Stimulated activated naive CD8-positive, alpha-beta T cell treated with anti-CD3 and anti-CD28 coated beads, Interleukin-15, Interleukin-2, amounts not matched to agents 100 ng/mL and 50 ng/mL, for 24 hours (primary cell): ENCODE results near the gene COX4I1.

ENCODE experiments used
- H3K27ac Mint-ChIP-seq: one replicate; pipeline ENCODE4 v1.8.0; 2021; ENCODE audit warnings: mild to moderate bottlenecking, mixed read lengths
- H3K27me3 Mint-ChIP-seq: one replicate; pipeline ENCODE4 v1.8.0; 2021; ENCODE audit warnings: mixed read lengths
- H3K36me3 Mint-ChIP-seq: one replicate; pipeline ENCODE4 v1.8.0; 2021; ENCODE audit warnings: low read depth, mixed read lengths
- H3K4me1 Mint-ChIP-seq: one replicate; pipeline ENCODE4 v1.8.0; 2021; ENCODE audit warnings: low read depth, mixed read lengths
- H3K4me3 Mint-ChIP-seq: one replicate; pipeline ENCODE4 v1.8.0; 2021; ENCODE audit warnings: mild to moderate bottlenecking, mixed read lengths
- H3K9me3 Mint-ChIP-seq: one replicate; pipeline ENCODE4 v1.8.0; 2021; ENCODE audit warnings: mixed read lengths

Gene COX4I1

DNA sequence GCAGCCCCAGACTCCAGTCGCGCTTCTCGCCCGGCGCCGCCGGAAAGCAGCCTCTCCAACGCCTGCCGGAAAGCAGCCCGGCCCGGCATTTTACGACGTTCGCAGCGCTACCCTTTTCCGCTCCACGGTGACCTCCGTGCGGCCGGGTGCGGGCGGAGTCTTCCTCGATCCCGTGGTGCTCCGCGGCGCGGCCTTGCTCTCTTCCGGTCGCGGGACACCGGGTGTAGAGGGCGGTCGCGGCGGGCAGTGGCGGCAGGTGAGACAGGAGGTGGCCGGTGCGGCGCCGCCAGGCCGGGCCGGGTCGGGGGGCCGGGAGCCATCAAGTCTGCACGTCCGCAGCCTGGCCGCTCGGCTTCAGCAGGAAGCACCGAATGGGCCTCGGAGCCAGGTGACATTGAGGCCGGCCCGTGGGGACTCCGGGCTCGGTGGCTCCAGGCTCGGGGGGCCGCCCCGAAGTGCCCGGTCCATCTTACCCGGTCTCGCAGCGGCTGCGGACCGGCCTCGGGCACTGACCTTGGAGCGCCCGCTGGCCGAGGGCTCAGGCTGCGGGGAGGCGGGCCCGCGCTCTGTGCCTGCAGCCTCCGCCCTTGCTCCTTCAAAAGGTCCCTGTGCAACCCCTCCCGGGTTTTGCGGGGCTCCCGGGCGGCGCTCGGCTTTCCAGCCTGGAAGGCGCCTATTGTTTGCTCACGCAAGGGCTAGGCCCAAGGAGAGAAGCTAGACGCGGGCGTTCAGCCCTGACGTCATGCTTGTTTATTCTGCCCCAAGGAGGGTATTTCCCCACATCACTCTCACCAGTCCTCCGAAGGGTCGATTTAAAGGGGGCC lies at the start of gene COX4I1, which contains the start of gene EMC8:
Gene COX4I1, plus strand, starts transcription at position 199 of the 824 bp plus-strand sequence. CDS start 1,511 bp downstream, outside the sequence.
Gene EMC8, minus strand, starts transcription at position 48 of the 824 bp plus-strand sequence. CDS start 249 bp downstream, outside the sequence.
- peaks cover 64% of the 10 kb centered on the region for H3K4me1 Mint-ChIP-seq
- H3K27ac Mint-ChIP-seq: peak within 1 kb of the TSS; percentile 88
- peaks cover 66% of the 10 kb centered on the region for H3K36me3 Mint-ChIP-seq
- H3K27me3 Mint-ChIP-seq: no peaks in the 10 kb centered on the region
- no peaks in the 10 kb centered on the region for H3K9me3 Mint-ChIP-seq
- H3K4me3 Mint-ChIP-seq: peak within 1 kb of the TSS; percentile 89

- Mint-ChIP-seq H3K9me3 (no peaks in the 10 kb centered on the region), H3K27me3 (peaks cover 25% of the 10 kb centered on the region), H3K4me1 (peaks cover 40% of the 10 kb centered on the region), H3K36me3 (no peaks in the 10 kb centered on the region), H3K4me3 (peak overlapping the region; percentile 80), H3K27ac (no peak overlapping the region)
Observed at GRCh38 chr16:85749771-85750145, 49.7 kb upstream of the COX4I1 start.

- Mint-ChIP-seq H3K9me3 (no peaks in the 10 kb centered on the region), H3K27ac (no peak overlapping the region), H3K4me1 (peaks cover 40% of the 10 kb centered on the region), H3K27me3 (peaks cover 25% of the 10 kb centered on the region), H3K4me3 (peak overlapping the region; percentile 80), H3K36me3 (no peaks in the 10 kb centered on the region)
Observed at GRCh38 chr16:85750146-85750826, 49.2 kb upstream of the COX4I1 start.

DNA sequence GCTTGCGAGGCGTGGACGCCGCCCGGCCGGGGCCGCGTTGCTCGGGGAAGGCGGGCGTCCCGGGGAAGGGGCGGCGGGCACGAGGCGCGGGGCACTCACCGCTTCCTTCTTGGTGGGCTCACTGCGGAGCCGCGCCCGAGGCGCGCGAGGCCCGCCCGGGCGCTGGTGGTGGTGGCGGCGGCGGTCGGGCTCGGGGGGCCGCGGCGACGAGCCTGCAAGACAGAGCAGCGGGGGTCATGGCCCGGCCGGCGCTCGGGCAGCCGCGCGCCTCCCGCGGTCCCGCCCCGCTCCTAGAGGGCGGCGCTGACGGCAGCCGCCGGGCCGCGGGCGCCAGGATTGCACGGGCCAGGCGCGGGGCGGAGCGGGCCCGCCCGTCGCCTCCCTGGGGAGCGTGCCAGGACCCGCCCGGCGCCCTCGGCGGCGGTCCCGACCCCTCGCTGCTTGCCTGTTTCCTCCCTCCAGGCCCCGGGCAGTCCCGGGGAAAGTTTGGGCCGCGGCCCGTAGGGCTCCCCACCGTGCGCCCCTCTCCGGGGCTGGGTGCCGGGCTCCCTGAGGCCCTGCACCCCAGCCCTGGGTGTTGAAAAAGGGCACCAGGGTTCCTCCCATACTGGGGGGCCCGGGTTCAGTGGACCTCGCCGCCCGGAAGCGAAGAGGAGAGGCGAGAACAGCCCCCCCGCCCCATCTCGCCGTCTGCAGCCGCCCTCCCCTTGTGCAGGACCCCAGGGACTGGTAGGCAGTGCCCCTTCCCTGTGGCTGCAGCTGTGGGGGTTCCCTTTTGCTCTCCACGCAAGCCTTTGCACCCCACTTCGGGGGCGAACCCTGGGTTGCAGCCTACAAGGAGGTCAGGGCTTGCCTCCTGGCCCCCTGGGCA lies 48.4 kb upstream of the COX4I1 start, which contains the start of gene C16orf74:
Gene C16orf74, minus strand, starts transcription at position 270 of the 871 bp plus-strand sequence. CDS start 15,879 bp downstream, outside the sequence.
- Mint-ChIP-seq H3K36me3 (no peaks in the 10 kb centered on the region), H3K4me3 (peak within 1 kb of the TSS; percentile 80), H3K27me3 (peaks cover 25% of the 10 kb centered on the region), H3K4me1 (peaks cover 39% of the 10 kb centered on the region), H3K27ac (no peak within 1 kb of the TSS), H3K9me3 (no peaks in the 10 kb centered on the region)

GRCh38 chr16:85751698-85752501 lies 47.6 kb upstream of the COX4I1 start:
- H3K36me3 Mint-ChIP-seq: no peaks in the 10 kb centered on the region
- H3K4me1 Mint-ChIP-seq: peaks cover 42% of the 10 kb centered on the region
- H3K9me3 Mint-ChIP-seq: no peaks in the 10 kb centered on the region
- H3K27me3 Mint-ChIP-seq: peaks cover 25% of the 10 kb centered on the region
- H3K4me3 Mint-ChIP-seq: no peak overlapping the region
- H3K27ac Mint-ChIP-seq: no peak overlapping the region

DNA sequence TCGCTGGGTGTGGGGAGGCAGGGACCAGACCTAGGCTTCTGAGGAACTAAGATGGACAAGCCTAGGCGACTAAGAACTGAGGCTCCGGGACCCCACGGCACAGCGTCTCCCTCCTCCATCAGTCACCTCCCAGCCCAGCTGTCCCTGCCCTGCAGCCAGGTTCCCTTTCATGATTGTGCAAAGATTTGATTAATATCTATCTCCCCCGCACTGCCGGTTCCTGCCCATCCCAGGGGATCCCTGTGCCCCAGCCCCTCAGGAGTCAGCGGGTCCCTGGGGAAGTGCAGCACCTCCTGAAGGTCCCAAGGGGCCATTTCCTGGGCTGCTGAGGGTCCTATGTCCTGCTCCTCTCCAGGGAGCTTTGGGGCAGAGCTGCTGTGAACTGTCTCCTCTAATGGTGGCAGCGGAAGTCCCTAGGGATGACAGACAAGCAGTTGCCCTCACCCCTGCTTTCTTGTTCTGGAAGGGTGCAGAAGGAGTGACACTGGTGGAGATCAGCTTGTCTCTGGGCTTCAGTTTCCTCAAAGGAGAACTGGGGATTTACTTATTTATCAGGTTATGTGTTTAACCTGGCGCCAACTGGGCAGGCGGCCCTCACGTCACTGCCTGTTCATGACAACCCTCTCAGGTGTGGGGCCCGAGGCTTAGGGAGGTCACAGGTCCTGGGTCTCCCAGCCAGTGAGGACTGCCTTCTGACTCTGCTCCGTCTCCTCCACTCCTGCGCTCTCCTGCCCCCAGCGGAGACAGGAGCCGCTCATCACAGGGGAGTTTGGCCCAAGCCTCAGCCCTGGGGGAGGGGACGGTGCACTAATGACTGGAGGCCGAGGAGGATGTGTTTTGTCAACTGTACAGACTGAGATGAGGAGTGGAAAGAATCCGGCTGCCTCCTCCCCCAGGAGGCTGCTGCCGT lies 46.7 kb upstream of the COX4I1 start:
- peaks cover 25% of the 10 kb centered on the region for H3K27me3 Mint-ChIP-seq

DNA sequence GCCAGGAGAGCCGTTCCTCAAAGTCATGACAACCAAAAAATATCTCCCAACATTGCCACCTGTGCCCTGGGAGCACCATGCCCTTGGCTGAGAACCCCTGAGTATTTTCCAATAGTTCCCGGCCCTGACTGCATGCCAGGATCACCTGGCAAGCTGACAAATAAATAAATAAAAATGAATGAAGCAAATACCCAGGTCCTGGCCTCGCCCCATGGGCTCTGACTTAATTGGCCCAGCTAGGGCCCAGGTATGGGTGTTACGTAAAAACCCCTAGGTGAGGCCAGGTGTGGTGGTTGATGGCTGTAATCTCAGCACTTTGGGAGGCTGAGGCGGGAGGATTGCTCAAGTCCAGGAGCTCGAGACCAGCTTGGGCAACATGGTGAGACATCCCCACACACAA lies 45.9 kb upstream of the COX4I1 start:
- H3K27ac Mint-ChIP-seq: no peak overlapping the region
- peaks cover 47% of the 10 kb centered on the region for H3K4me1 Mint-ChIP-seq
- no peaks in the 10 kb centered on the region for H3K36me3 Mint-ChIP-seq
- no peaks in the 10 kb centered on the region for H3K9me3 Mint-ChIP-seq
- H3K27me3 Mint-ChIP-seq: peaks cover 26% of the 10 kb centered on the region
- H3K4me3 Mint-ChIP-seq: no peak overlapping the region

More for the DNA sequence above, 46.7 kb upstream of the COX4I1 start:
- no peaks in the 10 kb centered on the region for H3K9me3 Mint-ChIP-seq
- no peaks in the 10 kb centered on the region for H3K36me3 Mint-ChIP-seq
- H3K4me3 Mint-ChIP-seq: no peak overlapping the region
- H3K27ac Mint-ChIP-seq: no peak overlapping the region
- peaks cover 44% of the 10 kb centered on the region for H3K4me1 Mint-ChIP-seq

DNA sequence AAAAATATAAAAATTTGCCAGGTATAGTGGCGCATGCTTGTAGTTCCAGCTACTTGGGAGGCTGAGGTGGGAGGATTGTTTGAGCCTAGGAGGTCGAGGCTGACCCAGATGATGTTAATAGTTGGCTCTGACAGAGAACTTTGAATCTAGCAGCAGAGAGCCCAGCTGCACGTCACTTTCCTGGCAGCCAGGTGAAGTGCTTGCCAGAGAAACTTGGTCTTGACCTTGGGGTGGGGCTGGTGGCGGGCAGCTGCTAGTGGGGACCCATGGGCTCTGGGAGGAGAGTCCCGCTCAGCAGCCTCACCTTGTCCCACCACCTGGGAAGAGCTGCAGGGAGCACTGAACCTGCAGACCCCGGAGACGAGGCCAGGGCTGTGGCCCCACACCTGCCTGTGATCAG lies 45.5 kb upstream of the COX4I1 start:
- H3K27me3 Mint-ChIP-seq: peaks cover 28% of the 10 kb centered on the region
- peaks cover 50% of the 10 kb centered on the region for H3K4me1 Mint-ChIP-seq
- no peak overlapping the region for H3K27ac Mint-ChIP-seq

GRCh38 chr16:85754413-85754812 lies 45.1 kb upstream of the COX4I1 start:
- Mint-ChIP-seq H3K36me3 (no peaks in the 10 kb centered on the region), H3K27ac (no peak overlapping the region), H3K4me3 (no peak overlapping the region), H3K4me1 (peaks cover 54% of the 10 kb centered on the region), H3K9me3 (no peaks in the 10 kb centered on the region), H3K27me3 (peaks cover 32% of the 10 kb centered on the region)

More for the DNA sequence above, 45.5 kb upstream of the COX4I1 start:
- H3K9me3 Mint-ChIP-seq: no peaks in the 10 kb centered on the region
- no peaks in the 10 kb centered on the region for H3K36me3 Mint-ChIP-seq
- no peak overlapping the region for H3K4me3 Mint-ChIP-seq

DNA sequence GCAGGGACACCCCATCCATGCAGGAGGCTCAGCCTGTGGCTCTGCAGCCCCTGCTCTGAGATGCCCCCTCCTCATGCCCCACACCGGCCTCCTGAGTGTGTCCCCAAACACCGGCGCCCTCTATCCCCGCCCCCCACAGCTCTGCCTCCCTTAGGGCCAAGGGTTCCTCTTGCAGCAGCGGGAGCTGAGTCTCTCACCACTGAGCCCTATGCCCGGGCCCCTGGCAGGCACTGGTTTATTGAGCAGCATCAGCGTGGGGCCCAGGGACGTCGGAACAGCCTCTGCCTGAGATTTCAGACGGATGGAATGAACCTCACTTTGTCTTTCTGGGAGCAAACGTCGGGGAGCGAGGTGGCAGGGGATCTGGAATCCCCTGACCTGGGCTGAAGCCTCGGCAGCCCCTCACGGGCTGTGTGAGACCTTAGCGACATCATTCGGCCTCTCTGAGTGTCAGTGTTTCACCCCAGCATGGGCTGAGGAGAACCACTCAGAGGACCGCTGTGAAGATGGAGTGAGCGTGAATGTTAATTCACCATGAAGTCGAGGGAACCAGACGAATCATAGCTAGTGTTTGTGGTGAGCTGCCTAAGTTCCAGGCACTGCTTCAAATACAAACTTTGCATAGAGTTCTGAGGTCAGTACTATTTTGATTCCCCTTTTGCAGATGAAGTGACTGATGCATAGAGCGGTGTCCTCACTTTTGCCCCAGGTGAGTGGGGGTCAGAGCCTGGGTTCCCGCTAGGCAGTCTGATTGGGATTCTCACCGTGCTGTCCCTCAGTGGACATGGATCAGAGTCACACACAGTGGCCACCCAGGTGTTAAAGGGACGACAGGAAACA lies 43.3 kb upstream of the COX4I1 start:
- Mint-ChIP-seq H3K27ac (peak overlapping the region; percentile 74), H3K27me3 (peaks cover 34% of the 10 kb centered on the region), H3K4me3 (peak overlapping the region; percentile 20), H3K9me3 (no peaks in the 10 kb centered on the region), H3K36me3 (no peaks in the 10 kb centered on the region), H3K4me1 (peaks cover 59% of the 10 kb centered on the region)

GRCh38 chr16:85757341-85757822 lies 42.1 kb upstream of the COX4I1 start:
- H3K27me3 Mint-ChIP-seq: peaks cover 27% of the 10 kb centered on the region
- H3K27ac Mint-ChIP-seq: no peak overlapping the region
- H3K36me3 Mint-ChIP-seq: no peaks in the 10 kb centered on the region
- peaks cover 50% of the 10 kb centered on the region for H3K4me1 Mint-ChIP-seq
- H3K9me3 Mint-ChIP-seq: no peaks in the 10 kb centered on the region
- H3K4me3 Mint-ChIP-seq: no peak overlapping the region

GRCh38 chr16:85759136-85759535 lies 40.4 kb upstream of the COX4I1 start:
- H3K9me3 Mint-ChIP-seq: no peaks in the 10 kb centered on the region
- H3K4me3 Mint-ChIP-seq: no peak overlapping the region
- peaks cover 17% of the 10 kb centered on the region for H3K27me3 Mint-ChIP-seq
- peaks cover 43% of the 10 kb centered on the region for H3K4me1 Mint-ChIP-seq
- peak overlapping the region; percentile 7 for H3K27ac Mint-ChIP-seq
- no peaks in the 10 kb centered on the region for H3K36me3 Mint-ChIP-seq
